Measurements from ENCODE around the gene S100P.

The S100P gene

DNA sequence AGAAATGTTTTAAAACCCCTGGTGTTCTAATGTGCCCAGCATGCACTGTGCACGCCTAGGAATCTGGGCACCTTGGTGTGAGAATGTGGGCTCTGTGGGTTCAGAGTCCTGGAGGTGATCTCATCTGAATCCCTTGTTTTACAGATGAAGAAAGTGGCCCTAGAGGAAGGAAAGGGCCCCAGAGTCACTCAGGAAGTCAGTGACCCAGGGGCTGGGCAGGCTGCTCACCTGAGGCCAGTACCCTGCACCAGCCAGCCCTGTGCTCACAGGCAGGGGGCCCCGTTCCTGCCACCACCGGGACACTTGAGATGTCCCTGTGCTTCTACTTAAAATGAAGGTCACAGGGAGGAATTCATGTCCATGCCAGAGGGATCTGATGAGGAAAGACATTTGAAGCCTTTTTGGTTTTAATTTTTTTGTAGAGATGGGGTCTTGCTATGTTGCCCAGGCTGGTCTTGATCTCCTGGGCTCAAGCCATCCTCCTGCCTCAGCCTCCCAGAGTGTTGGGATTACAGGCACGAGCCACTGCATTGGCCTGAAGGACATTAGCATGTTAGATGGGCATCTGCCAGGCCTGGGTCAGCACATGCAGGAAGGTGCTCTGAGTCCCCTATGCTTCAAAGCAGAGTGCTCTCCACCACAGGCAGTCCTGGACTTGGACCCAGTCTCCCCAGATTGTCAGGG lies 7.4 kb upstream of the S100P start:
- Histone ChIP-seq H3K79me2 (ENCODE audit: control insufficient read depth, insufficient read depth, low read length, poor library complexity) (peaks cover 7% of the 10 kb centered on the region), H3K4me2 (ENCODE audit: low read length) (no peak overlapping the region), H2AFZ (ENCODE audit: insufficient read depth, low read length, poor library complexity) (no peak overlapping the region), H3K36me3 (ENCODE audit: control insufficient read depth in 1 of 2, insufficient read depth in 2 of 2, low read length in 2 of 2) (no peaks in the 10 kb centered on the region), H3K4me1 (ENCODE audit: control insufficient read depth in 1 of 2, insufficient read depth in 2 of 2, low read length in 2 of 2) (peaks cover 28 to 31% of the 10 kb centered on the region in 2 experiments), H4K12ac (ENCODE audit: low read depth, low read length) (no peak overlapping the region), H3K27me3 (ENCODE audit: insufficient read depth, low read length) (no peaks in the 10 kb centered on the region), H2BK12ac (ENCODE audit: low read length) (peak overlapping the region; percentile 37), H3K18ac (ENCODE audit: low read length) (no peak overlapping the region), H3K4ac (ENCODE audit: low read depth, low read length) (no peak overlapping the region), H3K4me3 (ENCODE audit: low read depth, low read length) (no peak overlapping the region), H3K23ac (ENCODE audit: low read length) (no peak overlapping the region), H3K9ac (ENCODE audit: low read length) (no peak overlapping the region), H3K9me3 (ENCODE audit: insufficient read depth, low read depth, low read length) (peaks cover 5% of the 10 kb centered on the region), H3K79me1 (ENCODE audit: low read length) (peaks cover 29% of the 10 kb centered on the region), H2BK5ac (ENCODE audit: low read depth, low read length, poor library complexity) (no peak overlapping the region), H4K8ac (ENCODE audit: low read depth, low read length) (no peak overlapping the region), H2BK120ac (ENCODE audit: insufficient read depth, low read length, poor library complexity) (no peak overlapping the region), H3K27ac (ENCODE audit: low read depth, low read length) (no peak overlapping the region), H2AK5ac (ENCODE audit: low read length) (peak overlapping the region; percentile 55), H4K91ac (ENCODE audit: low read depth, low read length) (peak overlapping the region; percentile 27), H3K14ac (ENCODE audit: low read length) (no peak overlapping the region)
- no peak for DNase-seq
- WGBS (ENCODE audit: extremely low coverage, insufficient coverage, insufficient read length) = no CpG with 5 or more reads among the region's 4 CpGs

GRCh38 chr4:6687947-6688878 lies 5.5 kb upstream of the S100P start:
- Histone ChIP-seq H3K79me1 (ENCODE audit: low read length) (peaks cover 39% of the 10 kb centered on the region), H2BK5ac (ENCODE audit: low read depth, low read length, poor library complexity) (peak overlapping the region; percentile 91), H3K36me3 (ENCODE audit: control insufficient read depth in 1 of 2, insufficient read depth in 2 of 2, low read length in 2 of 2) (no peaks in the 10 kb centered on the region), H4K91ac (ENCODE audit: low read depth, low read length) (peak overlapping the region; percentile 98), H4K8ac (ENCODE audit: low read depth, low read length) (peak overlapping the region; percentile 82), H3K14ac (ENCODE audit: low read length) (peak overlapping the region; percentile 93), H3K4ac (ENCODE audit: low read depth, low read length) (peak overlapping the region; percentile 85), H2AK5ac (ENCODE audit: low read length) (peak overlapping the region; percentile 90), H3K9me3 (ENCODE audit: insufficient read depth, low read depth, low read length) (peaks cover 5% of the 10 kb centered on the region), H3K4me2 (ENCODE audit: low read length) (no peak overlapping the region), H3K79me2 (ENCODE audit: control insufficient read depth, insufficient read depth, low read length, poor library complexity) (peaks cover 10% of the 10 kb centered on the region), H4K12ac (ENCODE audit: low read depth, low read length) (peak overlapping the region; percentile 43), H3K9ac (ENCODE audit: low read length) (no peak overlapping the region), H3K23ac (ENCODE audit: low read length) (no peak overlapping the region), H3K18ac (ENCODE audit: low read length) (peak overlapping the region; percentile 90), H2BK120ac (ENCODE audit: insufficient read depth, low read length, poor library complexity) (peak overlapping the region; percentile 97), H3K27me3 (ENCODE audit: insufficient read depth, low read length) (no peaks in the 10 kb centered on the region), H3K27ac (ENCODE audit: low read depth, low read length) (peak overlapping the region; percentile 93), H3K4me1 (ENCODE audit: control insufficient read depth in 1 of 2, insufficient read depth in 2 of 2, low read length in 2 of 2) (peaks cover 33 to 39% of the 10 kb centered on the region in 2 experiments), H3K4me3 (ENCODE audit: low read depth, low read length) (no peak overlapping the region), H2BK12ac (ENCODE audit: low read length) (peak overlapping the region; percentile 97), H2AFZ (ENCODE audit: insufficient read depth, low read length, poor library complexity) (peak overlapping the region; percentile 4)
- WGBS (ENCODE audit: extremely low coverage, insufficient coverage, insufficient read length) = no CpG with 5 or more reads among the region's 24 CpGs
- DNase-seq = peak; percentile 86 to 89

GRCh38 chr4:6688879-6689505 lies 4.7 kb upstream of the S100P start:
- Histone ChIP-seq H3K9me3 (ENCODE audit: insufficient read depth, low read depth, low read length) (peaks cover 5% of the 10 kb centered on the region), H3K4ac (ENCODE audit: low read depth, low read length) (peak overlapping the region; percentile 95), H2AFZ (ENCODE audit: insufficient read depth, low read length, poor library complexity) (peak overlapping the region; percentile 87), H3K36me3 (ENCODE audit: control insufficient read depth in 1 of 2, insufficient read depth in 2 of 2, low read length in 2 of 2) (no peaks in the 10 kb centered on the region), H4K91ac (ENCODE audit: low read depth, low read length) (peak overlapping the region; percentile 100), H3K14ac (ENCODE audit: low read length) (peak overlapping the region; percentile 99), H3K79me2 (ENCODE audit: control insufficient read depth, insufficient read depth, low read length, poor library complexity) (peaks cover 12% of the 10 kb centered on the region), H3K23ac (ENCODE audit: low read length) (no peak overlapping the region), H3K27me3 (ENCODE audit: insufficient read depth, low read length) (no peaks in the 10 kb centered on the region), H3K27ac (ENCODE audit: low read depth, low read length) (peak overlapping the region; percentile 99), H4K8ac (ENCODE audit: low read depth, low read length) (peak overlapping the region; percentile 95), H3K18ac (ENCODE audit: low read length) (peak overlapping the region; percentile 99), H3K9ac (ENCODE audit: low read length) (no peak overlapping the region), H2BK12ac (ENCODE audit: low read length) (peak overlapping the region; percentile 100), H3K4me3 (ENCODE audit: low read depth, low read length) (no peak overlapping the region), H3K79me1 (ENCODE audit: low read length) (peaks cover 47% of the 10 kb centered on the region), H2AK5ac (ENCODE audit: low read length) (peak overlapping the region; percentile 99), H2BK5ac (ENCODE audit: low read depth, low read length, poor library complexity) (peak overlapping the region; percentile 99), H4K12ac (ENCODE audit: low read depth, low read length) (peak overlapping the region; percentile 90), H2BK120ac (ENCODE audit: insufficient read depth, low read length, poor library complexity) (peak overlapping the region; percentile 99), H3K4me1 (ENCODE audit: control insufficient read depth in 1 of 2, insufficient read depth in 2 of 2, low read length in 2 of 2) (peaks cover 41 to 47% of the 10 kb centered on the region in 2 experiments), H3K4me2 (ENCODE audit: low read length) (peak overlapping the region; percentile 1)
- WGBS (ENCODE audit: extremely low coverage, insufficient coverage, insufficient read length) = no CpG with 5 or more reads among the region's 23 CpGs
- peak; percentile 97 to 98 for DNase-seq

DNA sequence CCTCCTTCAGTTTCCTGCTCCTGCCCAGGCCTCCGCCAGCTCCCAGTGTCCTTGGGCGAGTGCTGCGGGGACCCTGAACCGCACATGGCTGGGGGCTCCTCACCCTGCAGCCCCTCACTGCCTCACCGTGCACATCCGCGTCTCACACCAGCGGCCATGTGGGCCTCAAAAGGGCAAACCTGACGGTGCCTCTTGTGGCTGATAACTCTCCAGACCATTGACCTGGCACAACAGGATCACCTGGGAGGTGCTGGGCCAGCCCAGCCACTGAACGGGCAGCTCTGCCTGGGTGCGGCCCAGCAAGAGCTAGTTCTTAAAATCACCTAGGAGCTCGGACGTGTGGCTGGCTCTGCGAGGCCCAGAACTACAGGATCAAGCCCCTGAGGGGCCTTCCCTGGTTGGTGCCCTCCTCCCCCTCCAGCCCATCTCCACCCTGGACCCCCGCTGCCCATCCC lies 4.1 kb upstream of the S100P start:
- H3K4me1 ChIP-seq (ENCODE audit: control insufficient read depth in 1 of 2, insufficient read depth in 2 of 2, low read length in 2 of 2) = peaks cover 46 to 52% of the 10 kb centered on the region in 2 experiments
- H4K91ac ChIP-seq (ENCODE audit: low read depth, low read length) = peak overlapping the region; percentile 100
- H2BK120ac ChIP-seq (ENCODE audit: insufficient read depth, low read length, poor library complexity) = peak overlapping the region; percentile 99
- H3K14ac ChIP-seq (ENCODE audit: low read length) = peak overlapping the region; percentile 99
- peak overlapping the region; percentile 99 for H2BK5ac ChIP-seq (ENCODE audit: low read depth, low read length, poor library complexity)
- peak overlapping the region; percentile 95 for H4K8ac ChIP-seq (ENCODE audit: low read depth, low read length)
- H2AFZ ChIP-seq (ENCODE audit: insufficient read depth, low read length, poor library complexity) = peak overlapping the region; percentile 87
- no peak overlapping the region for H3K23ac ChIP-seq (ENCODE audit: low read length)
- H3K27ac ChIP-seq (ENCODE audit: low read depth, low read length) = peak overlapping the region; percentile 99
- peaks cover 52% of the 10 kb centered on the region for H3K79me1 ChIP-seq (ENCODE audit: low read length)
- H3K4me3 ChIP-seq (ENCODE audit: low read depth, low read length) = no peak overlapping the region
- peak overlapping the region; percentile 95 for H3K4ac ChIP-seq (ENCODE audit: low read depth, low read length)
- no peaks in the 10 kb centered on the region for H3K27me3 ChIP-seq (ENCODE audit: insufficient read depth, low read length)
- H2AK5ac ChIP-seq (ENCODE audit: low read length) = peak overlapping the region; percentile 99
- peak overlapping the region; percentile 1 for H3K4me2 ChIP-seq (ENCODE audit: low read length)
- peak overlapping the region; percentile 100 for H2BK12ac ChIP-seq (ENCODE audit: low read length)
- peak in 1 of 2 donors; percentile 46 for DNase-seq
- H3K36me3 ChIP-seq (ENCODE audit: control insufficient read depth in 1 of 2, insufficient read depth in 2 of 2, low read length in 2 of 2) = no peaks in the 10 kb centered on the region
- H3K9me3 ChIP-seq (ENCODE audit: insufficient read depth, low read depth, low read length) = peaks cover 5% of the 10 kb centered on the region
- H3K9ac ChIP-seq (ENCODE audit: low read length) = no peak overlapping the region
- WGBS (ENCODE audit: extremely low coverage, insufficient coverage, insufficient read length) = no CpG with 5 or more reads among the region's 15 CpGs
- peak overlapping the region; percentile 90 for H4K12ac ChIP-seq (ENCODE audit: low read depth, low read length)
- peak overlapping the region; percentile 99 for H3K18ac ChIP-seq (ENCODE audit: low read length)
- H3K79me2 ChIP-seq (ENCODE audit: control insufficient read depth, insufficient read depth, low read length, poor library complexity) = peaks cover 13% of the 10 kb centered on the region
